Hindlimb muscle (tissue), 1 donor: ENCODE data around the gene IL10. TPM values are rescaled to one million over a fixed set of nuclear protein-coding genes. Genes with fewer than 3 reads are reported as not detected.
"Not testable (repeated sequence)": the region's sequence is repeated elsewhere in the genome, so short reads cannot be mapped to it uniquely, and the experiment has no call there.

Experiments
- DNase-seq: peaks from one replicate; pipeline ENCODE4 v3.0.0-alpha.2; 2013
- polyA plus RNA-seq: library from polyadenylated mRNA; unstranded; fragments of 120-200 nt; gene quantifications from one replicate; pipeline ENCODE4 v1.2.1, GENCODE V29; 2013; ENCODE audit not compliant: insufficient read length

Gene IL10
- polyA plus RNA-seq, 1 donor: 0.53 TPM

DNA sequence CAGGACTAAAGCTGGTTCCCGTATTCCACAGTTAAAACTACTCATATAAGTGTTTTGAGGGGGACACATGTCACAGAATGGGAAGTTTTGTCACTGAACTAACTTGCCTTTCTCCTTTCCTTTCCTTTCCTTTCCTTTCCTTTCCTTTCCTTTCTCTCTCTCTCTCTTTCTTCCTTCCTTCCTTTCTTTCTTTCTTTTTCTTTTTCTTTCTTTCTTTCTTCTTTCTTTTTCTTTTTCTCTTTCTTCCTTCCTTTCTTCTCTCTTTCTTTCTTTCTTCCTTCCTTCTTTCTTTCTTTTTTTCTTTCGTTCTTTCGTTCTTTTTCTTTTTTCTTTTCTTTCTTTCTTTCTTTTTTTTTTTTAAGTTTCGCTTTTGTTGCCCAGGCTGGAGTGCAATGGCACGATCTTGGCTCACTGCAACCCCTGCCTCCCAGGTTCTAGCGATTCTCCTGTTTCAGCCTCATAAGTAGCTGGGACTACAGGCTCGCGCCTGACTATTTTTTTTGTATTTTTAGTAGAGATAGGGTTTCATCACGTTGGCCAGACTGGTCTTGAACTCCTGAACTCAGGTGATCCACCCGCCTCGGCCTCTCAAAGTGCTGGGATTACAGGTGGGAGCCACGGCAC, 9.4 kb downstream of the IL10 start:
- not testable (repeated sequence) for DNase-seq

DNA sequence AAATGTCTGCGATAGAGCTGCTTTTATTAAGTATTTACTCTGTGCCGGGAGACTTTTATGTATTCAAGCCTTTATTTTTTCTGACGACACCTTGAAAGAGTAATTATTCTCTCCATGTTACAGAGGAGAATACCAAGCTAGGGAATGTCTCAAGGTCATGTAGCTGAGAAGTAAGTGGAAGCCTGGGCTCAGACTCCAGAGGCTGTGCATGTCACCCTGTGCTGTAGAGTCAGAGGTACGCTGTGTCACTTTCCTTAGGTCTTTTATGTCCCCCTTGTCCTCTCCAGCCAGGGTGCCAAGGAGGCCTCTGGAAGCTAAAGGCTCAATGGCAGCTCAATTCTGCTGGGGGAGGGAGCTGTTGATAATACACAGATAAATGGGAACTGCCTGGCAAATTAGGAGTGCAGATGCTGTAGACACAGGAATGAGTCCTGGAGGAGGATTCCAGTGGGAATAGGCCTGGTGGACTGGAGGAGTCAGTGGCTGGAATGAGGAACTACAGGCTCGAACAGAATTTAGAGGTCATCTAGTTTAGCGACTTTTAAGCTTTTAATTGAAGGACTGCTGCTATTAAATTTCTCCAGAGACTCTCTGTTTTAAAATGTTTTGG, 11.0 kb downstream of the IL10 start:
- DNase-seq: no peak

DNA sequence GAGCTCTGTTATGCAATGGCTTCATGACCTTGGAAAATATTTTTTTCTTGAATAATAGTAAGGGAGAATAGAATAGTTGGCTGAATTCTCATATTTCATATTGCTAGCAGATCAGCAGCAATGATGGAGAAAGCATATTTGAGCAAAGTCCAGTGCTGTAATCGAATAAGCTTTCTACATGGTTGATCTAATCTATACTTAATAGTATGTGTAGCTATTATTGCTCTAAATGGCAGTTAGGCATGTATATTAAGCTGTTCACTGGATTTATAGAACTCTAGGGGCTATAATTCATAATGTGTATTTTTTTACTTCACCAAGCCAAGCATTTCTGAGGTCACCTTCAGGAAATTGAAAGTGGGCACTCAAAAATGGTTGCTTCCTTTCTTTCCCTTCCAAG, 11.7 kb downstream of the IL10 start:
- DNase-seq: no peak

DNA sequence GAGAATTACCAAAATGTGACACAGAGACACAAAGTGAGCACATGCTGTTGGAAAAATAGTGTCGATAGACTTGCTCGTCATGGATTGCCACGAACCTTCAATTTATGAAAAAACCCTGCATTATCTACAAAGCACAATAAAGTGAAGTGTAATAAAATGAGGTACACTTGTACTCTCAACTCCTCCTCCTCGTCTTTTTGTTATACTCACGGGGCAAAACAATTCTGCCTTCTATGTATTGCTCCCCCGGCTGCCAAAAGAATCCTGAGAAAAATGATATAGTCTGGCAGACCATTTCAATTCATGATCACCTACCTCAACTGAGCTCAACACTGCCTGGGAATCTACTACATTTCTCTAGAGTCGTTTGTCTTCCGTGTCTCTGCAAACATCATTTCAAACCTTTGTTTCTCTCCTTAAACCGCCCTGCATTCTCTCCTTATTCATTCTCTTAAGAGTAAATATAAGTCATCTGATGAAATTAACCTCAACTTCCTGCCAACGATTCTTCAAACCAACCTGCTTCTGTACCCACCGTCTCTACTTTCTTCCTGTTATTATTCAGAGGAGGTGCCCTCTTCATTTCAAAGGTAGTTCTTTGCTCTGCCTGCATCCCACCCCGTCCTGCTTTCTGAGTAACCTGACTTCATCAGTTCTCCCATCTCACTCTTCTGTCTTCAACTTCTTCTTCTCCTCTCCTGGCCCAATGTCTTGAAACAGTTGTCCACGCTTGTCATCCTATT, 14.6 kb downstream of the IL10 start:
- DNase-seq: no peak

DNA sequence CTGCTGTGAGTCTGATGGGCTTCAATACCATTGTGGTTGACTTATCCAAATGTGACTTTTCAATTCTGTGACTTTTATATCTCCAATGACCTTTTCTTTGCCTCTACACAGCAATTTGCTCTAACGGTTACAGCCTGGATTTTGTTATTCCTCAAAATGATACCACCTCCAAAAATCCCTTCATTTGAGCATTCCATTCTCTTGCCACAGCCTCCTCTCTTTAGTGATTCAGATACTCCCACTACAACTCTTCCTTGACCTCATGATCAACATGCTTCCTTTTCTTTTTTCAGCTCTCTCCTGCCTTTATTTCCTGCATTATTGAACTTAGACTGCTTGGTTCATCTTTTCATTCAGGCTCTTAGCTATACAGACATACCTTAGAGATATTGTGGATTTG, 18.3 kb downstream of the IL10 start:
- DNase-seq: no peak

DNA sequence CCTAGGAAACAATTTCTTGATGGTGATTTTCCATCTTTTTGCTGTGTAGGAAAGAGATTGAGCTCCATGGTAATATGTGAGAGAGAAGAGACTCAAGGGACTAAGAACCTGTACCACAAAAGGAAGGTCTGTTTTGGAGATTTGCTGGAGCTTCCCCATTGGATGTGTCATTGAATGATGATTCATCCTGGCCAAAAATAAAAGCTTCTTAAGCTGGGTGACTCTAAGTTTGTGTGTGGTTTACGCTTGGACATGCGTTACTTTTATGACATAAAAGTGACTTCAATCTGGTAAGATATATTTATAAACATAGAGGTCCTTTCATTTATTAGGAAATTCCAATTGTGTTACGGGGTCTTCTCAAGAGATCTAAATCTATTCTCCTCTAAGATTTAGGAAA, 19.2 kb downstream of the IL10 start:
- no peak for DNase-seq

DNA sequence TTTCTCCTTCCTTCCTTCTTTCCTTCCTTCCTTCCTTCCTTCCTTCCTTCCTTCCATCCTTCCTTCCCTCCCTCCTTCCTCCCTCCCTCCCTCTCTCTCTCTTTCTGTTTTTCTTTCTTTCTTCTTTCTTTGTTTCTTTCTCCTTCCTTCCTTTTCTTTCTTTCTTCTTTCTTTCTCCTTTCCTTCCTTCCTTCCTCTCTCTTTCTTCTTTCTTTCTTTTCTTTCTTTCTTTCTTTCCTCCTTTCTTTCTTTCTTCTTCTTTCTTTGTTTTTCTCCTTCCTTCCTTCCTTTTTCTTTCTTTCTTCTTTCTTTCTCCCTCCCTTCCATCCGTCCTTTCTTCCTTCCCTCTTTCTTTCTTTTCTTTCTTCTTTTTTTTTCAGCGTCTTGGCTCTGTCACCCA, 19.8 kb downstream of the IL10 start:
- no peak for DNase-seq

DNA sequence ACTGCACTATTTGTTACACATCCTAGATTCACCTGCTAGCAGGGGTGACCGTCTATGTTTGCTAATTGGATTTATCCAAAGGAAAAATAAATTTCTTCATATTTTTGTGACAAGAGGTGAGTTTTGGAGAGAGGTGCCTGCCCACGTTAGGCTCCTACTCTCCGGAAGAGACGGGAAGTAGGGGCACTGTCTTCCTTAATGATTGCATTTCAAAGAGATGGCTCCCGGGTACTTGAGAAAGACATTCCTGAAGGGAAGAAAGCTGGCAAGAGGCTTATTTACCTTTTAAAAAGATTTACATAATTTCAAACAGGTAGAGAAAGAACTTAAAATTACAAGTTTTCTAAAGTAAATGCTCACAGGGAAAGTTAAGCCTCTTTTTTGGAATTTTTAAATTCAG, 20.4 kb downstream of the IL10 start:
- no peak for DNase-seq

DNA sequence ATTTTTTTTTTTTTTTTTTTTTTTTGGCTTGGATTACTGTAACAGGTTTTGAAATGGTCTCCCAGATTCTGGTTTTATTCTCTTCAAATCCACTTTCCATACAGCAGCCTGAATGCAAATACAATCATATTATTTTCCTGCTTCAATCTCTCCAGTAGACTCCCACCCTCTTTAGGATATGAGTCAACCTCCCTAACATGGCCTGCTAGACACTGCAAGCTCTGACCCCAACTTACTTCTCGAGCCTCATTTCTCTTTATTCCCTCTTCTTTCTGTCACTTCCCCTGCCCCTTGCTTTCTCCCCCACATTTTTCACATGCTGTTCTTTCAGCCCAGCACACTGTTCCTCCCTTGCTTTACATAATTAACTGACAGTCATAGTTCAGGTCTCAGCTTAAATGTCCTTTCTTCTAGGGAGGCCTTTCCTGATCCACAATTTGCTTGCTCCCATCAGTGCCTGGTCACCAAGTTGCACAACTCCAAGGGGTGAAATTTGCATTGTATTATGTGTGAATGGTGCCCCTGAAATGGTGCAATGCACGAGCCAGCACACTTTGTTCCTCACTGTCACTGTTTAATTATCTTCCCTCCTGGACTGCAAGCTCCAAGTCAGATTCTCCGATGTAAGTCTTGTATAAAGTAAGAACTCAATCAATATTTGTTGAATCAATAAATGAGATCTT, 23.8 kb downstream of the IL10 start:
- no peak for DNase-seq

DNA sequence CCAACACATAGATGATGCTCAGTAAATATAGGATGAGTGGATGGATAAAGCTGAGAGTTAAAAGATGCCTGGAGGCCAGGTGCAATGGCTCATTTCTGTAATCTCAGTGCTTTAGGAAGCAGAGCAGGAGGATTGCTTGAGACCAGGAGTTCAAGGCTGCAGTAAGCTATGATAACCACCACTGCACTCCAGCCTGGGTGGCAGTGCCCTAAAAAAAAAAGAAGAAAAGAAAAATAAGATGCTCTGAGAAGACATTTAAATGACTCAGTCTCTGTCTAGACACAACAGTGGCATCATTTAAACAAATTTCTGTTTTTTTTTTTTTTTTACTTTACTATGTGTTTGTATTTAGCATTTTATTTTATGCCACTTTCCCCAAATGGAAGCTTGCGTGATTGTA, 27.0 kb downstream of the IL10 start:
- DNase-seq: no peak

DNA sequence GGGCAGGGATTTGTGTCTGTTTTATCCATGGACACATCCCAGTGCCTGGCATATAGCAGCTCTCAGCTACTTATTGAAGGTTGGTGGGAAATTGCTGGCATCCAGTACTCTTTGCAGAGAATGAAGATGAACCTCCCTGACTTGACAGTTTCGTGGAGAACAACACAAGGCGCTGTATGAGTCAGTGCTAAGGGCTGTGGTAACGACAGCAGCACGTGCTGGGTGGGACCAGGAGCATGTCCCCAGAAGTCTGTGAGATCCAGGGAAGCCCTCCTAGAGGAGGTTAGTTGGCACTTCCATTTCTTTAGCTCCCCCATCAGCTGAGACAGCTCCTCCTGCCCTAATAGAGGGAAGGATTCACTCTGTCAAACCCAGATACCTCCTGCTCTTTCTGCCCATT, 27.6 kb downstream of the IL10 start:
- no peak for DNase-seq

DNA sequence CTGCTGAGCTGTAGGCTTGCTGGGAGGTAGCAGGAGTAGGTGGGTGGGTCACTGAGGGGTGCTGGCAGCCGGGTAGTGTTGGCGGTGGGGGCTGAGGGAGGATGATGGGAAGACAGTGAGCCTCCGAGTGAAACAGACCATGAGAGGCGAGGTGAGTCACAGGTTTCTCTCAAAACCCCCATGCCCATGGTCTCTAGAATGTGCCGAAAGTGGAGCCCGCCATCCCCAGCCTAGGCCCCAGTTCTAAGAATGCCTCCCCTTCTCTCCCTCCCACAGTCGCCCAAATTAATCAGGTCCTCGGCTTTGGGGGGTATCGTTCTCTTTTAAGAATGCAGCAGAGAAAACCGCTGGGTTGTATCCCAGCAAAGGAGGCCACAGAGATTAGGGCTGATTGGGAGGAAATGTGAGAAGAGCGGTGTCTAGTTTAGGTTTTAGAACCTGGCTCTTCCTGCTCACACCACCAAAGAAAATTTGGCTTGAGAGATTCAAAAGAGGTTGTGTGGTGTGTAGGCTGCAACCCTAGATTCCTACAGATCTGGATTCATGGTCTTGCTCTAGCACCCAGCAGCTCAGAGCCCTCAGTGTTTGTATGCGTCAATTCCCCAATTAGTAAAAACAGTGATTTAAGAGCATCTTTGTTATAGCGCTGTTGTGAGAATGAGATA, 29.4 kb downstream of the IL10 start:
- DNase-seq: no peak

DNA sequence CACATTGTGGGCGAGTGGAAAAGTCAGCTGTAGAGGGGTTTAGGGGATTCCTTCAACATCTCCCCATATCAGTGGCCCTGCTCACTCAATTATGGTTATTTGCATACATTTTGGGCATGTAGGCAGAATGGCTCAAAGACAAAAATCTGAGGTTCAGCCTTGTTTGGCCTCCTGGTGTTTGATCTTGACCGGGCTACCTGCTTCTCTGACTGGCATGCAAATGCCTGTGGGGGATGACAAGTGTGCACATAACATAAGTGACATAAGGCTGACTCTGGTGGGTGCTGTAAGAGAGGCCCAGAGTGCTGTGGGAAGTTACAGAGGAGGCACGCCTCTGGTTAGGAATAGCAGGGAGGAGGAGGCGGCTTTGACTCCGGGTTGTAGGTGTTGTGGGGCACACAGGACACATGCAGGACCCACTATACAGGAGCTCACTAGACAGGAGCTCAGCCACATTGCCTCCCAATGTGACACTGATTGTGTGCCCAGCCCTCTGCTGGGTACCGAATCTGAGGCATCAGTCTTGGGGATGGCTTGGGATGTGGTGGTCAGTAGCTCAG, 31.1 kb downstream of the IL10 start:
- no peak for DNase-seq

DNA sequence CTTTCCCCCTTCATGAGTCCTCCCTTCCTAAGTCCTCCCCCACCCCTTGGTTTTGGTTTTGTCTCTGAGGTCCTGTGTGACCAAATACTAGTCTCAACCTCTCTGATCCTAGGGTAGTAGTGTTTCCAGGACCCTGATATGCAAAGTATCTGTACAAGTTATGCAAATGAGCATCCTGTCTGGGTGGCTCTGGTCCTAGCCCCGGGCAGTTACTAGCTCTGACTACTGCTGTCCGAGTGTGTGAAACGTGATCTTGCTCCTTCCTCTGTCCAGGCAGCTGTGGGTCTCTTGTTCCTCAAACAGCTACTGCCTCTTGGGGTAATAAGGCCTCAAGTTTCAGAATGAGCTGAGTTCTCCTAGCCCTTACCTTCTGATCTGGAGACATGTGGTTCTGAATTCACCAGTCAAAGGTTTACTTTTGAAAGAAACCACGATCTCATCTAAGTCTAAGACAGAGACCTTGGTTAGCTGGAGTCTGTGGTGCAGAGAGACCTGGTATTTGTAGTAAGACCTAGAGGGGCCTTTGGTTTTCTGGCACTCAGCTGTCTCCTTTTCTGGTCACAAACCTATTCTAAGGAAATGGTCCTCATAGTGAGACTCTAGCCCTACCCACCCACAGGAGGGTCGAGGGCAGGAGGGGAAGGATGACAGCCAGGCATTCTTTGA, 32.8 kb downstream of the IL10 start:
- DNase-seq: no peak

DNA sequence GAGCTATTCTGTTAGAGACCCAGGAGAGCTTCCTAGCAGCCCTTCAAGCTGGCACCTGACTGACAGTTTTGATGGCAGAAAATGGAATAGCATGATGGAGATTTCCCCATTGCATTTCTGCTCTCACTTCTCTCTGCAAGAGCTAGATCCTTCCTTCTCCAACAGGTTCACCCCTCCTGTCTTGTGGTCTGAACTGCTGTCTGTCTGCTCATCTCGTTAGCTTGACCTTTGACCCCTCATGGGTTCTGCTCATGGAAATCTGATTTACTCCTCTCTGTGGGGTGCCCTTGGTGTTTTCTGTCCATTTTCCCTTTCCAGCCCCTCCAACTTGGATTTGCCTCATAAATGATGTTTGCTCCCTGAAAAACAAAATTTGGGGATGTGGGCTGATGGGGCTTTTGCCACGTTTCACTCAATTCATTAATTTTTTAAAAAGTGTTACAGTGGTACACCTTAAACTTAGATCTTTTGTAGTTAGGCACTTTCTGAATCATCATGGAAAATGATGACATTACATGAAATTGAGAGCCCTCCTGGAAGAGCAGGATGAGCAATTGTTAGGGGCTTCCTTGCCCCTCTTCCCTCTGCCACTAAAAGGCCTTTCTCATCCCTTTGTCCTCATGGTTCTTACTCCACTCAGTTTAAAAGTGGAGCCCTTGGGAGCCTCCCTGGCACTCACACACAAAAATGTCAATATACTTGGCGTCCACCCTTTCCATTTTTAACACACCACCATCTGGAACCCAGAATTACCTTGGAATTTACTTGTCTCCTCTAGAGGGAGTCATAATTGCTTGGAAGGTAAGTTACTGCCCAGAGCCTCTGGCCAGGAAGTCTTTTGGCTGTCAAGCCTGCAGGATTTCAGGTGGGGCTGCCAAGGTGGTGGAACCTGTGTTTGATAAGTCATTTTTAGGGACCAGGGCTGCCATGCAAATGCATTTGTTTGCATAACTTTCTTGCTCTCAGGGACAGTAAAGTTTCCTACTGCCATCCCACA, 33.6 kb downstream of the IL10 start:
- DNase-seq: no peak

DNA sequence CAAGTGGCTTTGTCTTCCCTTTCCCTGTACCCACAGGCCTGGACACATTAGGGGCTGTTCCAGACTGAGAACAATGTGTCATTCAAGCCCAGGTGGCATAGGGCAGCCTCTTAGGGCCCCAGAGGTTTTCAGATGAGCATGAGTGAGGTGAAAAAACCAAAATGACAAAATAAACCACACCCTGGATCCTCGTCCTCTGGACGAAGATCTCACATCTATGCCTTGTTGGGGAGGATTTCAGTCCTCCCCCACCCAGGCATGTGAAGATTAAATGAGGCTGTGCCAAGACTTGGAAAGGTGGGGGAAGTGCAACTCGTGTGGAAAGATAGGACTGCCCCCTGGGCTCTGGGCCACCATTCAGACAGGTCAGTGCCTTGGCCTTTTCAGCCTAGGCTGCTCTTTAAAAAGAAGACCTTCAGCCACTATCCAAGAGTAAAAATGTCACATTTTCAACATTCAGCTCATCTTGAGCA, 34.5 kb downstream of the IL10 start:
- DNase-seq: no peak

DNA sequence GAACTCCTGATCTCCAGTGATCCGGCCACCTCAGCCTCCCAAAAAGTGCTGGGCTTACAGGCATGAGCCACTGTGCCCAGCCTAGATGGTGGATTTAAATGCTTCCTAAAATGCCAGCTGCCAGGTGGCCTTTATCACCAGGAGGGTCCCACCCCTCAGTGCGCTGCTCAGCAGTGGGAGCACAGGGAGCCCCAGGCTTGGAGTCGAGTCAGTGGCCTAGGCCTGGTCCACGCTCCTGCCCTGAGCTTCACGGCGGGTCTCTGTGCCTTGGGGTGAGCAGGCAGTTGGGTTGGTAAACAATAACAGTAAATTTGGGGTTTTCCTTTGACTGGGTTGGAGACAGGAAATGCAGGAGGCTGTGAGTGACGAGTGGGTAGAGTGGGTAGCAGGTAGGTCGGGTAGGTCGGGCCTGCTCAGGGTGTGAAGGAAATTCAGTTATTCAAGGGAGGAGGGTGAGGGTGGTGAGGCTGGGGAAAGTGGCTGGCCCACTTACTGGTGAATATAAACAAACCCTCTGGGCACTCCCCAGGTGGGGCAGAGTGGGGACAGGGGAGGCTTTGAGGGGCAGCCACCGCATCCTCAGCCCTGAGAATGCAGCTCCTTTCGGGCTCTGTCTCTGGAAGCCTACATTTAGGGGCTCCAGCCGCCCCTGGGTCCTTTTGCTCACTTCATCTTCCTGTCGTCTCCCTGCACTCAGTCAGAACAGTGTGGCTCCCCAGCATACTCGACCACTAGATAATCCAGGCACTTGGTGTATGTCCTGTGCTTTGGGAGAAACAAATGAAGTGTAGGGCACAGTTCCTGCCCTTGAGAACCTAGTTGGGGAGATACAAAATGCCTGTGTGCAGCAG, 35.2 kb downstream of the IL10 start:
- no peak for DNase-seq

DNA sequence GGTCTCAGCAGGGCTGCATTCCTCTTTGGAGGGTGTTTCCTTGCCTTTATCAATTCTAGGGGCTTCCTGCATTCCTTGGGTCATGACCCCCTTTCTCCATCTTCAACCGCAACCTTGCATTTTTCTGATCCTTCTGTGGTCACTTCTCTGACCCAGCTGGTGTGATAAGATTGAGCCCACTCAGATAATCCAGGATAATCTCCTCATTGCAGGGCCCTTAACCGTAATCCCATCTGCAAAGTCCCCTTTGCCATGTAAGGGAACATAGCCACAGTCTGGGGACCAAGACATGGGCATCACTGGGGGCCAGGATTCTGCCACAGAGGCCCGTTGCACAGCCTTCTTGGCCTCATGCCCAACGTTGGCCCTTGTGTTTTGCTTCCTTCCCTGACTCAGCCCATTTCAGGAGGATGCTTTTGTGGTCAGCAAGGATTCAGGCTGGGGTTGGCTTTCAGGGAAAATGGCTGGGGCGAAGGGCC, 36.7 kb downstream of the IL10 start:
- no peak for DNase-seq

DNA sequence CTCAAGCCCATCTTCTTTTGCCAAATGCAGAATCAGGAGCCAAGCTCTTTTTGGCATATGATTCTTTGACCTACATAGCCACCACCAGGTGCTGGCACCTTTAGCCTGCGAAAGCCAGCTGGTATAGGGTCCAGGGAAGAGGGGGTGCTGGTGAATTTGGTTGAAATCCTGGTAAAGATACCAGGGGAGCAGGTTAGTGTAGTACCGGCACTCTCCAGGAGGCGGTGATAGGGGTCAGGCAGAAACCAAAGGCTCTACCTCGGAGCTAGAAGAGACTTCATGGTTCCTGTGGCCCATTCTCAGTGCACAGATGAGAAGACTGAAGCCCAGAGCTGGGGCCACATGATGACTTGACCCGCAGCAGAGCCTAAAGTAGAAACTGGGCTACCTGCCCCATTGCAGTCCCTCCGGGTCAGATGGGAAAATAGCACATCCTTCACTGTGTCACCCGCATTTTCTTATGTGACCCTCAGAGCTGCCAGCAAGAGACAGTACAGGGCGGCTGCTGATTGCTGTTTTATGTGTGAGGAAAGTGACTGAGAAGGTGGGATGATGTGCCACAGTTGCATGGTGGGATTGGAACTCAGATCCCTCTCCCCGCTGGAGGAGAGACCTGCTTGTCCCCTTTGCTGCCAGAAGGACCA, 37.7 kb downstream of the IL10 start:
- no peak for DNase-seq
